SIG-M5 treated with dmso at 0.1 percent for 504 hours (cell line): ENCODE measurements around the gene CARHSP1.
"Not testable (repeated sequence)": the region's sequence is repeated elsewhere in the genome, so short reads cannot be mapped to it uniquely, and the experiment has no call there.

Experiments
- DNase-seq: peaks from one replicate; lab custom pipeline; 2025; ENCODE audit not compliant: unreplicated experiment; lab: John Stamatoyannopoulos, UW

CARHSP1 gene

GRCh38 chr16:8836797-8837196 is 32.0 kb downstream of the CARHSP1 start:
- DNase-seq: not testable (repeated sequence)

- no peak for DNase-seq
Measured at GRCh38 chr16:8832717-8833105, 36.1 kb downstream of the CARHSP1 start.

- no peak for DNase-seq
Measured at GRCh38 chr16:8831871-8832716, 36.7 kb downstream of the CARHSP1 start.

- DNase-seq: no peak
Measured at GRCh38 chr16:8831450-8831849, 37.4 kb downstream of the CARHSP1 start.

- no peak for DNase-seq
Measured at GRCh38 chr16:8828541-8829165, 40.2 kb downstream of the CARHSP1 start.

- DNase-seq: no peak
Measured at GRCh38 chr16:8826278-8826879, 42.4 kb downstream of the CARHSP1 start.

GRCh38 chr16:8822403-8822802 is 46.4 kb downstream of the CARHSP1 start:
- DNase-seq: no peak

GRCh38 chr16:8819411-8820034 is 49.3 kb downstream of the CARHSP1 start:
- no peak for DNase-seq

- DNase-seq: no peak
Measured at GRCh38 chr16:8818504-8819270, 50.1 kb downstream of the CARHSP1 start.

- DNase-seq: no peak
Measured at GRCh38 chr16:8816967-8817655, 51.7 kb downstream of the CARHSP1 start.

GRCh38 chr16:8814095-8814806 is 54.6 kb downstream of the CARHSP1 start:
- DNase-seq: no peak

GRCh38 chr16:8812162-8812843 is 56.5 kb downstream of the CARHSP1 start:
- no peak for DNase-seq

- no peak for DNase-seq
Measured at GRCh38 chr16:8808613-8809353, 60.0 kb downstream of the CARHSP1 start.

- no peak for DNase-seq
Measured at GRCh38 chr16:8808009-8808408, 60.8 kb downstream of the CARHSP1 start.

GRCh38 chr16:8807189-8807588 is 61.6 kb downstream of the CARHSP1 start:
- DNase-seq: no peak

GRCh38 chr16:8806272-8806983 is 62.4 kb downstream of the CARHSP1 start:
- DNase-seq: no peak

GRCh38 chr16:8804313-8804712 is 64.5 kb downstream of the CARHSP1 start:
- no peak for DNase-seq

- not testable (repeated sequence) for DNase-seq
Measured at GRCh38 chr16:8803733-8804132, 65.1 kb downstream of the CARHSP1 start.
